Midbrain (tissue), 1 donor: ENCODE measurements around the gene DMD.
"Not testable (repeated sequence)": the region's sequence is repeated elsewhere in the genome, so short reads cannot be mapped to it uniquely, and the experiment has no call there.

Experiments used
- DNase-seq: peaks from one replicate; lab custom pipeline; 2025; lab: John Stamatoyannopoulos, UW

The DMD gene

GRCh38 chrX:31522760-31523159 lies 1688.6 kb downstream of the DMD start:
- no peak for DNase-seq

DNA sequence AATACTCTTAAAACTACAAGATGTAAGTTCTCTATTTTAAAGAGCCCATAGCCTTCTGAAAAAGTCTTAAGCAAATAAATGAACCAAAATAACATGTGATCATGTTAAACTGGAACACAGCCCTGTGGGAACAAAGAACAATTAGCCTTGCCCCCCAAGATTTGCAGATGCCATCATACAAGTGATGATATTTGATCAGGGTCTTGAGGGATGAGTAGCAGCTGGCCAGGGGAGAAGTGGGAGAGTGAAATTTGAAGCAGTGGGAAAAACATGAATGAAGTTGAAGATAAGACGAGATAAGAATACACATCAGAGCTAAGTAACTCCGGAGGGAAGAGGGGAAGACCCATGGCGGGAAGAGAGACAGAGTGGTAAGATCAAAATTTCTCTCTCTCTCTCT lies 1689.4 kb downstream of the DMD start:
- DNase-seq = no peak

- no peak for DNase-seq
Measured at GRCh38 chrX:31516527-31516926, 1694.8 kb downstream of the DMD start.

DNA sequence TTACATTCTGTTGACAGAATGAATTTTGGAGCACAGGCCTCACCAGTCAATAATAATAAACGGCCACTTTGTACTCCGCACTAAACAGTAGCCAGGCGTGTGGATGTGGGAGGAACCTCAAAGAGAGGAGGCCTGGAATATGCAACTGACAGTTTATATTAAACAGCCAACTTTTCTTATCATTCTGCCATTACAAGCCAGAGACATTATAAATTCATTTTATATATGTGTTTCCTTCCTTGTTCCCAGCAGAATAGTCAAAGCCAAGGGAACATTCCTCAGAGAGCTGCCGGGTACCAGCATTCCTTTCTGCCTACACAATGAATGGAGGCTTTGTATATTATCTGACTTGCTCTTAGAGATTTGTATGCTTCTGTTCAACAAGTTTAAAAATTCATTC lies 1703.0 kb downstream of the DMD start:
- peak; percentile 37 for DNase-seq

- DNase-seq = no peak
Measured at GRCh38 chrX:31506928-31507327, 1704.4 kb downstream of the DMD start.

- DNase-seq = no peak
Measured at GRCh38 chrX:31506360-31506759, 1705.0 kb downstream of the DMD start.

DNA sequence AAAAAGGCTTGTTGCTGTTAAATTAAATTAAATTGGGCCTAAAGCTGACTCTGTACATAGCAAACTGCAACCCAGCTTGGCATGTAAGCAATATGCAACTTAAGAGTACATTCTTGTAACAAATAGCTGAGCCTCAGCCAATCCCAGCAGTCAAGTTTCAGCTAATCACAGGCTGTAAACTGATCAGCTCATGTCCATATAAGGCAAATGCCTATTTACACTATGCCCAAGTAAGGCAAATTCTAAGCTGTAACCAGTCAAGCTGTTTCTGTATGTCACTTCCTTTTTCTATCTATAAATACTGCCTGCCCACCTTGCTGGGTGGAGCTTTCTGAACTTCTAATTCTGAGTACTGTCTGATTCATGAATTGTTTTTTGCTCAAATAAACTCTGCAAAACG lies 1710.4 kb downstream of the DMD start:
- DNase-seq = no peak

GRCh38 chrX:31499109-31499508 lies 1712.2 kb downstream of the DMD start:
- no peak for DNase-seq

DNA sequence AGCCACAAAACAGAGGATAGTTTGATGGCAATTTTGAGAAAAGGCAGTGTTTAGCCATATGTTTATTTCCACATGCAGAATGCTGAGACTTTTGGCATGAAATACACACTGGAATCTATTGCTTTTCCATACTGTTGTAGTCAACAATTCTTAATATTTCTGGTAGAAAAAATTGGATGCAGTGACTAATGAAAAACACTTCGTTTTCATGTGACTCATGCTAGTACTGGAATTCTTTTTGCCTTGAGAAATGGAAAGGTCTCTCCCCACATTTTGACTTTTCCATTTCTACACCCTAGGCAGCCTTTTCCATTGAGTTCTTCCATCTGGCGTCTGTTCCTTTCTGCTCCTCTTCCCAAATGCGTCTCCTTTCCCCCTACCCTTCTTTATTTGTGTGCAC lies 1714.3 kb downstream of the DMD start:
- DNase-seq = no peak

DNA sequence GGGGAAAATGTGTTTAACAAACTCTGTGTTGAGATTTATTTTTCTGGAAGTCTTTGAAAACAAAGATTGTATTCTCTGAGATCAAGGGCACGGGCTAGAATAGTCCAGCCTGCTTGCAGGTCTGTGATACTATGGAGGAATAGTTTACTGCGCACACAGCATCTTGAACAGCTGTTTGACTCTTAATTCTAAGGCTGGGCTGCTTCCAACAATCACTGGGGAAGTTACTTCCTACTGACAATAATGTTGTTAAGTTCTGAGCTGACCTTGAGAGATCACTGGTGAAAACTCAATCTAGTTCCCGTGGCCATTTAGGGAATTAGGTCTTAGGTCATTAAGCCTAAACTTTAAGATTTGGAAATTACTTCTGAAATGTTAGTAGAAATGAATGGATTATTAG lies 1723.4 kb downstream of the DMD start:
- no peak for DNase-seq

DNA sequence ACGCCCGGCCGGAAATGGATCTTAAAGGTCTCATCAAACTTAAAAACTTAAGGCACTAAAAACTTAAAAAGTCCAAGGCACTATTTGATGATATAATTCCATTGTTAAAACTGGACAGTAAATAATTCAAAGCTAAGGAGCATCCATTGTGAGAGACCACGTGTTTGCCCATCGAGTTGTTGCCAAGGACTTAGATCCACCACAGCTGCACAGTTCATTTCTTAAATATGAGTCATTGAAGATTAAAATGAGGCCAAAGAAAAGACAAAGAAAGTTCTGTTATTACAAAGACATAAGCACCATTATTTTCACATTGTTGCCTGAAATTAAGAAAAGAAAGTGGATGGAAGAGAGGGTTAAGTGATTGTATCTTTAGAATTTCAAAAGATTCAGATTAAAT lies 1728.0 kb downstream of the DMD start:
- DNase-seq = no peak

DNA sequence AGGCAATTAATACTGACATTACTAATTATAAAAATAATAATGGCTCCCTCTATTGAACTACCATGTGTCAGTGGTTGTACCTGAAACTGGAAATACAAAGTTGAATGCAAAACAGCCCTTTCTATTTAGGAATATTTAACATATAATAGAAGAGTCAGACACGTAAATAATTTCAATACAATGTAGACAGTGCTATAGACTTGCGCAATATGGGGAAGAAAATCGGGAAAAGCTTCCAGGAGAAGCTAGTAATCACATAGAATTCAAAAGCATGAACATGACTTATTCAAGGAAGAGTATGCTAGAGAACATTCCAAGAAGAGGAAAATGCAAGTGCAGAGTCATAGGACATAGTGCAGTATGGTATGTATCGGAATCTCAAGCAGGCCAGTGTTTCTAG lies 1730.7 kb downstream of the DMD start:
- DNase-seq = no peak

DNA sequence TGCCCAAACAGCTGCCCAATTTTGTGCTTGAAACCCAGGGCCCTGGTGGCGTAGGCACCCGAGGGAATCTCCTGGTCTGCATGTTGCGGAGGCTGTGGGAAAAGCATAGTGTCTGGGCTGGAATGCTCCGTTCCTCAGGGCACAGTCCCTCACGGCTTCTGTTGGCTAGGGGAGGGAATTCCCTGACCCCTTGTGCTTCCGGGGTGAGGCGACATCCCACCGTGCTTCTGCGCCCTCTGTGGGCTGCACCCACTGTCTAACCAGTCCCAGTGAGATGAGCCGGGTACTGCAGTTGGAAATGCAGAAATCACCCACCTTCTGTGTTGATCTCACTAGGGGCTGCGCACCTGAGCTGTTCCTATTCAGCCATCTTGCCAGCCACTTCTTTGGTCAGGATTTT lies 1740.1 kb downstream of the DMD start:
- DNase-seq = no peak

DNA sequence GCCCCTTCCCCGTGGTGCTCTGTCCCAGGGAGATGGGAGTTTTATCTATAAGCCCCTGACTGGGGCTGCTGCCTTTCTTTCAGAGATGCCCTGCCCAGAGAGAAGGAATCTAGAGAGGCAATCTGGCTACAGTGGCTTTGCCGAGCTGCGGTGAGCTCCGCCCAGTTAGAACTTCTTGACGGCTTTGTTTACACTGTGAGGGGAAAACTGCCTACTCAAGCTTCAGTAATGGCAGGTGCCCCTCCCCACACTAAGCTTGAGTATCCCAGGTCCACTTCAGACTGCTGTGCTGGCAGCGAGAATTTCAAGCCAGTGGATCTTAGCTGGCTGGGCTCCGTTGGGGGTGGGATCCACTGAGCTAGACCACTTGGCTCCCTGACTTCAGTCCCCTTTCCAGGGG lies 1740.6 kb downstream of the DMD start:
- not testable (repeated sequence) for DNase-seq

- no peak for DNase-seq
Measured at GRCh38 chrX:31464306-31464915, 1746.9 kb downstream of the DMD start.

DNA sequence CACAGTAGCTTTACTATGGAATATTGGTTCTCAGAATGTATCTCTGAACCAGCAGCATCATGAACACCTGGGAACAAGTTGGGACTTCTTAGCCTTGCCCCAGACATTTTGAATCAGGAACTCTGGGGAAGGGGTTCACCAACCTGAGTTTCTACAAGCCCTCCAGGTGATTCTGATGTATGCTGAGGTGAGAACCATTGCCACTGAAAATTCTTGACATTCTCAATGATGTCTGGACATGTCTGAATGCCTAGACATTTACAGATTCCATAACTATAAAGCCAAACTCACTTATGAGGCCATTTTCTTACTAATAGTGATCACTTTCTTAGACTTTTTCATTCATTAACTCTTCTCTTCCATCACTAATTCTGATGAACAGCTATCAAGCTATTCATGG lies 1750.1 kb downstream of the DMD start:
- DNase-seq = no peak

DNA sequence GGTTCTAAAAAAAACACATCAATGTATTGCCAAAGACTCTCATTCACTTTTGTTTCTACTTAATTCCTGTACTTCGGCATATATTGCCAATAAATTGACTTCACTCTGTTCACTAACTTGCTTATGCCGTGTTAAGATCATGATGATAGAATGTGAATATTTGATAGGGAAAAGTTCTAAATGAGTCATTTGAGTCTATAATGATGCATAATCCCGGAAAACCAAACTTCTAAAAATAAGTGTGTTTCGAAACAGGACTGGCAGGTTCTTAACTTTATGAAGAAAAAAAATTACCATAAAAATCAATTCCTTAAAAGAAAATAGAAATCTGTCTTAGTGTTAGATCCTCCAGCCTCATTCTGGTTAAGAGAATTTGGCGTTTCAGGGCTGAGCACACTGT lies 1752.0 kb downstream of the DMD start:
- no peak for DNase-seq

DNA sequence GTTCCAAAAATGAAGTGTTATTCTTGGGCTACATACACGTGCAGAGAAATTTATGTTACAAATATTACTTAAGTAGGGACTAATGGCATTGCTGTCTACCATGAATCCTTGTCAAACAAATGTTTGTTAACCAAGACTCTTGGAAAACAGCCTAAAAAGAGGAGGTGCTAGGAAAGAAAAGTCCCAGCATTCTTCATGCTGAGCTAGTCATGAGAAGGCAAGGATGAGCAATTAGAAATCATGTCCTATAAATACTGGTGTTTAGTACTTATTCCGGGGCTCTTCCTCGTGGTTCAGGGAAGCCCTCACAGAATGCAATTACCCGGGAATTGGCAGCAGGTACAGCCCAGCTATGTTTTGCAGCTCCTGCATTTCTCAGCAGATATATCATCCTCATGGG lies 1761.4 kb downstream of the DMD start:
- DNase-seq = no peak

GRCh38 chrX:31449081-31449480 lies 1762.3 kb downstream of the DMD start:
- no peak for DNase-seq

DNA sequence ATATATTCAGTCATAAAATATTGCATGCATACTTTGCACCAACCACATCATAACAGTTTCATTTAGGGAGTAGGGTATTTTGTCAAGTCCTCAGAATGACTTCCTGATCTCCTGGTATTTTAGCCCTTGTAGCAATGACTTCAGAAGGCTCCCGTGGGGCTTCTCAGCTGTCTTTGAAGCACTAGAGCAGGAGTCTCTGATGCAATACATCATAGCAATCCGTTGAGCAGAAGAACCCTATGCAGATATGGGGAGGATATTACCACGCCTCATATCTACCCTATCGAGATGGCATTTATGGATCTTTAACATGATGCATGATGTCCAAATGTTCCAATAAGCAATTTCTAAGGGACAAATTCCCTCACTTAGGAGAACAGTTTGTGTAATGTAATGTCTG lies 1765.8 kb downstream of the DMD start:
- DNase-seq = no peak

DNA sequence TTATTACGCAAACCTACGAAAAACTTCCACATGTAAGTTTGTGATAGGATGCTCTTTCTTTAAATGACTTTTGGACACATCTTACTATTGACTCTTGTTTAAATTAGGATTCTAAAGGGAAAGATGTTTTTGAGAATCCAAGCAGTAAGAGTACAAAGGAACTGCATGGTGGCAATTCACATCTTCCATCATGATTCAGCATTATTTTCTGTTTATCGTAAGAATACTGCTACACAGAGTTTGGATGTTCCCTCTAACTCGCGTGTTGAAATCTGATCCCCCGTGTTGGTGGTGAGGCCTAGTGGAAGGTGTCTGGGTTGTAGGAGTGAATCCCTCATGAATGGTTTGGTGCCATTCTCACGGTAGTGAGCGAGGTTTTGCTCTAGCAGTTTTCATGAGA lies 1767.7 kb downstream of the DMD start:
- DNase-seq = no peak

- no peak for DNase-seq
Measured at GRCh38 chrX:31440546-31440945, 1770.8 kb downstream of the DMD start.

- DNase-seq = no peak
Measured at GRCh38 chrX:31436424-31436823, 1774.9 kb downstream of the DMD start.

DNA sequence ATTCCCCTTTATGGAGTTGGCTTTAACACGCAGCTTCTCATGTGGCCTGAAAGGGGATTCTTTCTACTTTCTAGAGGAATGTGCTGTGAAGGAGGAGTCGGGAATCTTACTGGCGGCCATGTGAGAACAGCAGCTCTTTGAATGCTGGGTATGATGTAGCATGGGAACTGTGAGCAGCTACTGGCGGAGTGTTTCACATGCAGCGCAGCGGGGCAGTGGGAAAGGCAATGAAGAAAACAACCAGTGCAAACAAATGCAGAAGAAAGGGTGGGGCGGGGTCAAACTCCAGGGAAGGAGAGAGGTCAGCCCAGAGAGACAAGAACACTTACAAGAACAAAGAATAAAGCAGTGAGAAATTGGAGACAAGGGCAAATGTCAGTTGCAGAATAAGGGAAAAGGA lies 1775.8 kb downstream of the DMD start:
- DNase-seq = peak; percentile 1

DNA sequence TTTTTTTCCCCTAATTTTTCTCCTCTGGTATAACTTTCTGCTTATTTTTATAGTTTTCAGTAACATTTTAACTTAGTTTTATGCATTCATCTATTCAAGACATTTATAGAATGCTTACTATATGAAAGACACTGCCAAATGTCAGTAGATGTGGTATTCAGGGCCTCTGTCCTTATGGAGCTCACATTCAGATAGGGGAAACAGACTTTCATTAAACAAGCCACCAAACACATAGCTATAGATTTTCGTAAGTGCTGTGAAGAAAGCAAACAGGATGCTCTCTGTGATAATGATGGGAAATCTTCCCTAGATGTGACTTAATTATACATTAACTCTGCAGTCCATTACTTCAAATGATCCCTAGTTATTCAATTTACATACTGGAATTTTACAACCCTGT lies 1777.5 kb downstream of the DMD start:
- no peak for DNase-seq
